Natural killer cell (primary cell): ENCODE results near the gene PIGR. TPM values are rescaled to one million over a fixed set of nuclear protein-coding genes. Genes with fewer than 3 reads are reported as not detected.

ENCODE experiments used
- ATAC-seq, 3 donors: fragments of 150-1000 bp in 2 of 3; fragments of 200-7000 bp in 1 of 3; cut with Tn5 transposase; 1 replicate in 1 of 3; 2 replicates in 2 of 3; pipeline ENCODE4 v1.10.0; 2021; ENCODE audit warnings: mild to moderate bottlenecking in 2 of 3, moderate library complexity in 2 of 3
- DNase-seq, 2 donors: peaks; one replicate each; pipeline versions ENCODE4 v3.0.0 to v3.0.0-alpha.2; 2013 to 2021; ENCODE audit warnings: mixed read lengths in 1 of 2
- H3K27ac ChIP-seq: one replicate; pipeline ENCODE4 v1.5.1; 2013; ENCODE audit warnings: mild to moderate bottlenecking, low read length
- H3K27me3 ChIP-seq: one replicate; pipeline ENCODE4 v1.6.1; 2013; ENCODE audit warnings: low read length; ENCODE audit not compliant: control insufficient read depth, insufficient read depth
- H3K36me3 ChIP-seq: one replicate; pipeline ENCODE4 v1.6.1; 2013; ENCODE audit warnings: low read length; ENCODE audit not compliant: control insufficient read depth, insufficient read depth
- H3K4me1 ChIP-seq: one replicate; pipeline ENCODE4 v1.6.1; 2013; ENCODE audit warnings: low read length; ENCODE audit not compliant: control insufficient read depth, insufficient read depth
- H3K4me3 ChIP-seq: one replicate; pipeline ENCODE4 v1.5.1; 2013; ENCODE audit warnings: low read length
- H3K9me3 ChIP-seq: one replicate; pipeline ENCODE4 v1.6.1; 2013; ENCODE audit warnings: low read length; ENCODE audit not compliant: control insufficient read depth, insufficient read depth
- H3K27ac Mint-ChIP-seq, 2 donors: one replicate each; pipeline ENCODE4 v1.8.0; 2022; ENCODE audit warnings: mild to moderate bottlenecking in 2 of 2, mixed read lengths in 2 of 2, moderate library complexity in 1 of 2
- H3K27me3 Mint-ChIP-seq, 2 donors: one replicate each; pipeline ENCODE4 v1.8.0; 2022; ENCODE audit warnings: low read depth in 2 of 2, mixed read lengths in 2 of 2
- H3K36me3 Mint-ChIP-seq: one replicate; pipeline ENCODE4 v1.8.0; 2022; ENCODE audit warnings: mixed read lengths
- H3K4me1 Mint-ChIP-seq, 2 donors: one replicate each; pipeline ENCODE4 v1.8.0; 2022; ENCODE audit warnings: mixed read lengths in 2 of 2
- H3K4me3 Mint-ChIP-seq: one replicate; pipeline ENCODE4 v1.8.0; 2022; ENCODE audit warnings: mild to moderate bottlenecking, moderate library complexity, mixed read lengths
- H3K9me3 Mint-ChIP-seq, 2 donors: one replicate each; pipeline ENCODE4 v1.8.0; 2022; ENCODE audit warnings: mixed read lengths in 2 of 2
- CTCF ChIP-seq: fragments of 200-600 bp; IDR thresholded peaks from one replicate; pipeline ENCODE4 v1.8.0; 2022; ENCODE audit warnings: antibody characterized with exemption
- WGBS: methylation state at CpG from one replicate; pipeline ENCODE4 v1.1.7; 2013; ENCODE audit warnings: missing lambda C conversion rate; ENCODE audit not compliant: insufficient coverage; 5-methylcytosine and 5-hydroxymethylcytosine counted together
- intact Hi-C: fragments of 100-400 bp; cut with micrococcal nuclease; formaldehyde crosslinking; loops from one replicate; pipeline ENCODE4 v1.14.2; 2022
- total RNA-seq, 4 donors: library from RNA; stranded (reverse); fragments of 120-200 nt in 1 of 4; gene quantifications; one replicate each; pipeline versions ENCODE4 v1.2.3 to v1.2.4, GENCODE V29; 2013 to 2022

The PIGR gene
- total RNA-seq, 3 donors from 2014 or later (not counting 1 experiment from before 2014, with no cell fraction given), result 0.38 TPM; not detected in 2

- no peak overlapping the region for H3K27ac ChIP-seq
- no peaks in the 10 kb centered on the region for H3K9me3 ChIP-seq
- no peaks in the 10 kb centered on the region for H3K36me3 Mint-ChIP-seq
- H3K4me1 ChIP-seq, result peaks cover 22% of the 10 kb centered on the region
- no peak for TF ChIP-seq CTCF
- DNase-seq (no peak), ATAC-seq (no peak)
- H3K9me3 Mint-ChIP-seq, result no peaks in the 10 kb centered on the region
- H3K4me3 Mint-ChIP-seq, result no peak overlapping the region
- intact Hi-C loops, result no loop called here
- no peaks in the 10 kb centered on the region for H3K36me3 ChIP-seq
- WGBS, result 87% methylated on average over 5 of the region's 6 CpGs
- no peak overlapping the region for H3K4me3 ChIP-seq
- peaks cover 5 to 10% of the 10 kb centered on the region in 2 donors for H3K27me3 Mint-ChIP-seq
- H3K27me3 ChIP-seq, result no peaks in the 10 kb centered on the region
- peaks cover 25 to 28% of the 10 kb centered on the region in 2 donors for H3K4me1 Mint-ChIP-seq
- no peak overlapping the region for H3K27ac Mint-ChIP-seq
Measured at GRCh38 chr1:206941766-206942418, 4.4 kb downstream of the PIGR start.

GRCh38 chr1:206940588-206940936 is 5.7 kb downstream of the PIGR start:
- Histone ChIP-seq H3K27ac (no peak overlapping the region), H3K9me3 (no peaks in the 10 kb centered on the region), H3K4me3 (no peak overlapping the region), H3K36me3 (no peaks in the 10 kb centered on the region), H3K4me1 (peaks cover 18% of the 10 kb centered on the region), H3K27me3 (no peaks in the 10 kb centered on the region)
- Mint-ChIP-seq H3K27ac (no peak overlapping the region), H3K4me3 (no peak overlapping the region), H3K4me1 (peaks cover 17 to 19% of the 10 kb centered on the region in 2 donors), H3K9me3 (no peaks in the 10 kb centered on the region), H3K27me3 (peaks cover 5 to 10% of the 10 kb centered on the region in 2 donors), H3K36me3 (no peaks in the 10 kb centered on the region)
- no peak for ATAC-seq
- no peak for TF ChIP-seq CTCF
- intact Hi-C loops, result no loop called here
- WGBS, result 83% methylated on average over 3 of the region's 3 CpGs
- no peak for DNase-seq

- Histone ChIP-seq H3K4me3 (no peak overlapping the region), H3K9me3 (no peaks in the 10 kb centered on the region), H3K27ac (no peak overlapping the region), H3K36me3 (no peaks in the 10 kb centered on the region), H3K27me3 (no peaks in the 10 kb centered on the region), H3K4me1 (peaks cover 15% of the 10 kb centered on the region)
- intact Hi-C loops, result no loop called here
- DNase-seq, result no peak
- no peak overlapping the region for H3K4me3 Mint-ChIP-seq
- H3K27me3 Mint-ChIP-seq, result peaks cover 5 to 10% of the 10 kb centered on the region in 2 donors
- 94% methylated on average over 8 of the region's 9 CpGs for WGBS
- ATAC-seq, result no peak
- peaks cover 13 to 14% of the 10 kb centered on the region in 2 donors for H3K4me1 Mint-ChIP-seq
- TF ChIP-seq CTCF, result no peak
- no peaks in the 10 kb centered on the region for H3K36me3 Mint-ChIP-seq
- no peaks in the 10 kb centered on the region for H3K9me3 Mint-ChIP-seq
- no peak overlapping the region for H3K27ac Mint-ChIP-seq
Measured at GRCh38 chr1:206939841-206940587, 6.3 kb downstream of the PIGR start.
